BE2C (cell line): ENCODE measurements around the gene SYNPO.

ENCODE experiments used
- DNase-seq: peaks from one replicate; pipeline ENCODE4 v3.0.0-alpha.2; 2020
- H3K27me3 ChIP-seq: fragments of 250-450 bp; sonication (Bioruptor Pico); 2 replicates; pipeline ENCODE4 v1.5.1; 2020; ENCODE audit warnings: mild to moderate bottlenecking
- H3K36me3 ChIP-seq: fragments of 250-450 bp; sonication (Bioruptor Pico); 2 replicates; pipeline ENCODE4 v1.5.1; 2020; ENCODE audit warnings: mild to moderate bottlenecking
- H3K4me1 ChIP-seq: fragments of 250-450 bp; sonication (Bioruptor Pico); 2 replicates; pipeline ENCODE4 v1.5.1; 2020
- H3K4me3 ChIP-seq: 2 replicates; pipeline ENCODE4 v1.5.1; 2011; ENCODE audit warnings: low read depth, low read length
- H3K9me3 ChIP-seq: fragments of 250-450 bp; sonication (Bioruptor Pico); 2 replicates; pipeline ENCODE4 v1.5.1; 2020
- TF ChIP-seq, protein P1 (sequence below): IDR thresholded peaks from 2 replicates; pipeline ENCODE4 v1.5.1; 2012; ENCODE audit warnings: mild to moderate bottlenecking, low read depth, low read length

Gene SYNPO

DNA sequence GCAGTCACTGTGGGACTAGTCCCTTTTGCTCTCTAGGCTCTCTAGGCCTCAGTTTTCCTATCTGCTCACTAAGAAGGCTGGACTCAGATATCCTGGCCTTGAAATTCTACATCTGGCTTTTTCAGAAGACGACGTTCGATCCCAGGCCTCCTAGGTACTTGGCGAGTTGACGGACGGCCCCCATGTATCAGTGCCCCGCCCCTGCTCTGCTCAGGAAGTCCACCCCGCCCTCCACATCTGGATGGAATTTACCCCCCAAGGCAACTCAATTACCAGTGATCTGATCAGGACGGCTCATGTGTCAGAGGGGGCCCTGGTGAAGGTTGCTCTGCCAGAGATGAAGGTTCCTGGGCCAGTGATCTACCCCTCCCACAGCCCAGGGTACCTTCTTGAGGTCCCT, 44.1 kb upstream of the SYNPO start:
- Histone ChIP-seq H3K27me3 (no peaks in the 10 kb centered on the region), H3K4me1 (peaks cover 53% of the 10 kb centered on the region), H3K4me3 (no peak overlapping the region), H3K36me3 (no peaks in the 10 kb centered on the region), H3K9me3 (no peaks in the 10 kb centered on the region)
- TF ChIP-seq, protein P1, sequence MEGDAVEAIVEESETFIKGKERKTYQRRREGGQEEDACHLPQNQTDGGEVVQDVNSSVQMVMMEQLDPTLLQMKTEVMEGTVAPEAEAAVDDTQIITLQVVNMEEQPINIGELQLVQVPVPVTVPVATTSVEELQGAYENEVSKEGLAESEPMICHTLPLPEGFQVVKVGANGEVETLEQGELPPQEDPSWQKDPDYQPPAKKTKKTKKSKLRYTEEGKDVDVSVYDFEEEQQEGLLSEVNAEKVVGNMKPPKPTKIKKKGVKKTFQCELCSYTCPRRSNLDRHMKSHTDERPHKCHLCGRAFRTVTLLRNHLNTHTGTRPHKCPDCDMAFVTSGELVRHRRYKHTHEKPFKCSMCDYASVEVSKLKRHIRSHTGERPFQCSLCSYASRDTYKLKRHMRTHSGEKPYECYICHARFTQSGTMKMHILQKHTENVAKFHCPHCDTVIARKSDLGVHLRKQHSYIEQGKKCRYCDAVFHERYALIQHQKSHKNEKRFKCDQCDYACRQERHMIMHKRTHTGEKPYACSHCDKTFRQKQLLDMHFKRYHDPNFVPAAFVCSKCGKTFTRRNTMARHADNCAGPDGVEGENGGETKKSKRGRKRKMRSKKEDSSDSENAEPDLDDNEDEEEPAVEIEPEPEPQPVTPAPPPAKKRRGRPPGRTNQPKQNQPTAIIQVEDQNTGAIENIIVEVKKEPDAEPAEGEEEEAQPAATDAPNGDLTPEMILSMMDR = no peak
- DNase-seq = no peak

DNA sequence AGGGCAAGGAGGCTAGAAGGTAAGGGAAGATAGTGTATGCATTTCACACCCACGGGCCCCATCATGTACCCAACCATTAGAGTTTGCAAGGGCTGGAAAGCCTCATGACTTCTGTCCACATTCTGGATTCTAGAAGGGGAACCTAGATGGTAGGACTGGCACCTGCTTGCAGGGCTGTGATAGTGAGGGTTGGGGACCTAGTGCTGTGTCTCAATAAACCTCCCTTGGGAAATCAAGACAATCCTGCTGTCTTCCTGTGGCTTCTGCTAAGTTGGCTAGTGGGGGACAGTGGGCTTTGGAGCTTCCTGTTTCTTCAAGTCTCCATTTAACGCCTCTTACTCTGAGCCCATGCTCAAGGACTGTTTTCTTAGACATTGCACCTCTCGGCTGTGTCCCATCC, 43.6 kb upstream of the SYNPO start:
- Histone ChIP-seq H3K9me3 (no peaks in the 10 kb centered on the region), H3K4me3 (no peak overlapping the region), H3K27me3 (no peaks in the 10 kb centered on the region), H3K4me1 (peaks cover 53% of the 10 kb centered on the region), H3K36me3 (no peaks in the 10 kb centered on the region)
- no peak for DNase-seq
- TF ChIP-seq, protein P1 = no peak

DNA sequence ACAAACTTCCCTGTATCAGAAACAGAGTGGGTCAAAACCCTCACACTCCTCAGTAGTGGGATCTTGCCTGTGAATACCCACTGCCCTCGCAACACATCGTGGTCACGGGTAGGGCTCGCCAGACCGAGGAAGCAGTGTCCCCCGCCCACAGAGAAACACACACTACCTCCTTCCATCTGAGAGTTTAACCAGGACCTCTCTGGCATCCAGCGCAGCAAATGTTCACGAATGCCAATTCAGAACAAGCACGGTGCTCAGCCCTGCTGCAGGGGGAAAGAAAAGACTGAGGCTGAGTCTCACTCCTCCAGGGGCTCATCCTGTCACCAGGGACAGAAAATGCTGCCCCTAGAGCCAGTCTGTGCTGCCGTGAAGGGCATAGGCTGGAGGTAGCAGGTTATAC, 42.5 kb upstream of the SYNPO start:
- TF ChIP-seq, protein P1 = no peak
- no peaks in the 10 kb centered on the region for H3K9me3 ChIP-seq
- DNase-seq = no peak
- no peaks in the 10 kb centered on the region for H3K36me3 ChIP-seq
- H3K27me3 ChIP-seq = no peaks in the 10 kb centered on the region
- no peak overlapping the region for H3K4me3 ChIP-seq
- peaks cover 58% of the 10 kb centered on the region for H3K4me1 ChIP-seq

DNA sequence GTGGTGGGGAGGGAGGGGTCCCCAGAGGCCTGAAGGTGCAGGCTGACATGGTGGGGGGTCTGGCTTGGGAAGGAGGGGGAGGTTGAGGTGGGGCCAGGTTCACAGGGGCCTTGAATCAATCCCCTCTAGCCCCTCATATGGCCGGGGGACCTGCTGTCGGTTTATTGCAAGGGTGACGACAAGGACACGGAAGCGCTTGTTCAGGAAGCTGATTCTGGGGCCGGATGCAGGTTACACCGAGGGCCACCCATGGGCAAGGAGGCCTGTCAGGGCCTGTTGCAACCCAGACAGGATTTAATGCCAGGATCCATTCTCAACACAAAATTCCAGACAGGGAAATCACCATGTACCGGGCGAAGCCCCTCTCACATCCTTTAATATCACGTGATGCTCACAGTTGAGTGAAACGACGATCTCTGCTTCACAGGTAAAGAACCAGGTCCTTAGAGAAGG, 41.6 kb upstream of the SYNPO start:
- no peaks in the 10 kb centered on the region for H3K27me3 ChIP-seq
- H3K9me3 ChIP-seq = no peaks in the 10 kb centered on the region
- no peak for DNase-seq
- H3K36me3 ChIP-seq = no peaks in the 10 kb centered on the region
- TF ChIP-seq, protein P1 = no peak
- H3K4me3 ChIP-seq = no peak overlapping the region
- H3K4me1 ChIP-seq = peaks cover 58% of the 10 kb centered on the region

DNA sequence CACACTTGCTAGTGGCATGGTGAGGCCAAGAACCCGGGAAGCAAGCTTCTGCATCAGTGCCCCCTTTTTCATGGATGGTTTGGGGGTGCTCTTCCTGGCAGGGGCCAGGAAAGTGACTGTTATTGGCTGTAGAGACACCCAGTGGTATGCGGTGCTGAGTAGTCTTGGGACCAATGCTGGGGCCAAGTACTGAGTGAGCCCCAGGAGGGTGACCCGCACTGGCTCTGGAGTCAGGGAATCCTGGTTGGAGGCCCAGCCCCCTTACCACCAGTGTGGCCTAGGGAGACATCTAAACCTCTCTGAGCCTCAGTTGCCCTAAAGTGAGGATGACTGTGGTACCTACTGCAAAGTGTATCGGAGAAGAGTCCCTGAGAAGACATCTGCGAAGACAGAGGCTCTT, 41.2 kb upstream of the SYNPO start:
- H3K4me3 ChIP-seq = no peak overlapping the region
- H3K27me3 ChIP-seq = no peaks in the 10 kb centered on the region
- DNase-seq = no peak

DNA sequence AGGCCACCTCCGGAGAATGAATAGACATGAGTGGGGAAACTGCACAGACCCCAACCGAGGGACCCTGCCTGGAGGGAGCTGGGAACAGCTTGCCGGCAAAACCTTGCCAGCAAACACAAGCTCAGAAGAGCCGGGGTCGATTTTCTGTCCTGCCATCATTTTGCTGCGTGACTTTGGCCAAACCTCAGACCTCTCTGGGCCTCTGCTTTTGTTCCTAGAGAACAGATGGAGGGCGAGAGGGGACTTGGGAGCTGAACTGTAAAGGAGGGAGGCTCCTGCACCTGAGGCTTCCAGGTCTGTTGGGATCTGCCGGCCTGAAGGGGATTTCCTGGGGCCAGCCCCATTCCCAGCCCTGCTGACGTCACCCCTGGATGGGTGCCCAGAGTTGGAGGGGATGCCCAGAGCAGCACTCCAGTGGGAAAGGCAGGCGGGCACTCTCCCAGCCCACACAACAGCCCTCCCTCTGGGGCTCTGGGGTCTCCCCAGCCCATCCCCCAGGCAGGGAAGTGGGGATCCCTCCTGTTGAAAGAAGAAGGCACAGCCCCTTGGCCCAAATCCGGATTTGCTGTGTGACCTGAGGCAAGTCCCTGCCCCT, 40.4 kb upstream of the SYNPO start:
- H3K36me3 ChIP-seq = no peaks in the 10 kb centered on the region
- peak; percentile 94 for DNase-seq
- TF ChIP-seq, protein P1 = no peak
- peak overlapping the region; percentile 4; the same call in 1 of the 2 replicates for H3K4me3 ChIP-seq
- H3K4me1 ChIP-seq = peaks cover 57% of the 10 kb centered on the region
- no peaks in the 10 kb centered on the region for H3K9me3 ChIP-seq
- no peaks in the 10 kb centered on the region for H3K27me3 ChIP-seq

More for the DNA sequence above, 41.2 kb upstream of the SYNPO start:
- H3K4me1 ChIP-seq = peaks cover 58% of the 10 kb centered on the region
- no peaks in the 10 kb centered on the region for H3K36me3 ChIP-seq
- H3K9me3 ChIP-seq = no peaks in the 10 kb centered on the region
- TF ChIP-seq, protein P1 = no peak
